Muscle of leg (tissue), 11 donors: ENCODE data around the gene ATG4B. TPM values are rescaled to one million over a fixed set of nuclear protein-coding genes. Genes with fewer than 3 reads are reported as not detected.

Experiments used
- DNase-seq: peaks from one replicate; pipeline ENCODE4 v3.0.0; 2013
- H3K27ac ChIP-seq: one replicate; pipeline ENCODE4 v1.5.1; 2013; ENCODE audit warnings: mild to moderate bottlenecking, low read length, control low read depth
- H3K27me3 ChIP-seq: one replicate; pipeline ENCODE4 v1.6.1; 2013; ENCODE audit warnings: low read length; ENCODE audit not compliant: control insufficient read depth, insufficient read depth
- H3K36me3 ChIP-seq: one replicate; pipeline ENCODE4 v1.6.1; 2013; ENCODE audit warnings: low read length; ENCODE audit not compliant: control insufficient read depth, insufficient read depth
- H3K4me1 ChIP-seq: one replicate; pipeline ENCODE4 v1.6.1; 2013; ENCODE audit warnings: low read length; ENCODE audit not compliant: control insufficient read depth, insufficient read depth
- H3K4me3 ChIP-seq: one replicate; pipeline ENCODE4 v1.5.1; 2013; ENCODE audit warnings: low read length, control low read depth
- H3K9me3 ChIP-seq: replicated peaks from 2 replicates; pipeline ENCODE4 v1.6.1; 2013; ENCODE audit warnings: low read depth, low read length; ENCODE audit not compliant: control insufficient read depth
- WGBS: methylation state at CpG from one replicate; pipeline ENCODE4 v1.1.5; 2013; ENCODE audit warnings: missing lambda C conversion rate; ENCODE audit not compliant: insufficient coverage; 5-methylcytosine and 5-hydroxymethylcytosine counted together
- polyA plus RNA-seq, 8 donors: library from polyadenylated mRNA; unstranded; fragments of 120-200 nt; gene quantifications; one replicate each; pipeline versions ENCODE4 v1.2.1 to v1.2.3, GENCODE V29; 2013; ENCODE audit warnings: inconsistent platforms in 1 of 8, low replicate concordance in 1 of 8; ENCODE audit not compliant: insufficient read length in 8 of 8, insufficient read depth in 1 of 8
- total RNA-seq: library from RNA; stranded (reverse); fragments of 120-200 nt; gene quantifications from one replicate; pipeline ENCODE4 v1.2.4, GENCODE V29; 2013

ATG4B gene
- total and polyA plus RNA-seq, 9 donors: 36.5 to 74.3 (median 55.3) TPM

GRCh38 chr2:241665731-241666440, 28.4 kb downstream of the ATG4B start:
- H3K27me3 ChIP-seq: no peaks in the 10 kb centered on the region
- H3K4me1 ChIP-seq: no peaks in the 10 kb centered on the region
- 78% methylated on average over 13 of the region's 23 CpGs for WGBS
- no peak overlapping the region for H3K4me3 ChIP-seq
- H3K27ac ChIP-seq: no peak overlapping the region
- peaks cover 59% of the 10 kb centered on the region for H3K36me3 ChIP-seq
- no peak for DNase-seq
- no peaks in the 10 kb centered on the region for H3K9me3 ChIP-seq

- no peaks in the 10 kb centered on the region for H3K9me3 ChIP-seq
- no peak for DNase-seq
- H3K27ac ChIP-seq: no peak overlapping the region
- peaks cover 59% of the 10 kb centered on the region for H3K36me3 ChIP-seq
- 34% methylated on average over 30 of the region's 42 CpGs for WGBS
- H3K4me1 ChIP-seq: no peaks in the 10 kb centered on the region
- H3K27me3 ChIP-seq: no peaks in the 10 kb centered on the region
- no peak overlapping the region for H3K4me3 ChIP-seq
Observed at GRCh38 chr2:241666627-241667400, 29.3 kb downstream of the ATG4B start.

DNA sequence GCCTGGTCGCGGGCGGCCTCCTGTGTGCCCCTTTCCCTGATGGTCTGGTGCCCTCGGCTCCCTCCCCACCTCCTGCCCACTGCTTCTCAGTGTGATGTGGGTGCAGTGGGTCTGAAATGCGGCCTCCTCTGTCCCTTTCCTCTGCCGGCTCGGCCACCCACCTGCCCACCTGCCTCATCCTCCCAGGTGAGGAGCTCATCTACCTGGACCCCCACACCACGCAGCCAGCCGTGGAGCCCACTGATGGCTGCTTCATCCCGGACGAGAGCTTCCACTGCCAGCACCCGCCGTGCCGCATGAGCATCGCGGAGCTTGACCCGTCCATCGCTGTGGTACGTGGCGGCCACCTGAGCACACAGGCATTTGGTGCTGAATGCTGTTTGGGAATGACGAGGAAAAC, 30.9 kb downstream of the ATG4B start:
- no peak overlapping the region for H3K4me3 ChIP-seq
- no peak for DNase-seq
- H3K27me3 ChIP-seq: no peaks in the 10 kb centered on the region
- H3K36me3 ChIP-seq: peaks cover 60% of the 10 kb centered on the region
- H3K4me1 ChIP-seq: no peaks in the 10 kb centered on the region
- H3K27ac ChIP-seq: no peak overlapping the region
- no peaks in the 10 kb centered on the region for H3K9me3 ChIP-seq
- WGBS: 95% methylated on average over 17 of the region's 21 CpGs

- H3K27ac ChIP-seq: no peak overlapping the region
- H3K27me3 ChIP-seq: no peaks in the 10 kb centered on the region
- H3K36me3 ChIP-seq: peaks cover 60% of the 10 kb centered on the region
- H3K4me1 ChIP-seq: no peaks in the 10 kb centered on the region
- no peak overlapping the region for H3K4me3 ChIP-seq
- H3K9me3 ChIP-seq: no peaks in the 10 kb centered on the region
- DNase-seq: no peak
- WGBS: 100% methylated on average over 1 of the region's 12 CpGs
Observed at GRCh38 chr2:241668839-241669238, 31.3 kb downstream of the ATG4B start.

DNA sequence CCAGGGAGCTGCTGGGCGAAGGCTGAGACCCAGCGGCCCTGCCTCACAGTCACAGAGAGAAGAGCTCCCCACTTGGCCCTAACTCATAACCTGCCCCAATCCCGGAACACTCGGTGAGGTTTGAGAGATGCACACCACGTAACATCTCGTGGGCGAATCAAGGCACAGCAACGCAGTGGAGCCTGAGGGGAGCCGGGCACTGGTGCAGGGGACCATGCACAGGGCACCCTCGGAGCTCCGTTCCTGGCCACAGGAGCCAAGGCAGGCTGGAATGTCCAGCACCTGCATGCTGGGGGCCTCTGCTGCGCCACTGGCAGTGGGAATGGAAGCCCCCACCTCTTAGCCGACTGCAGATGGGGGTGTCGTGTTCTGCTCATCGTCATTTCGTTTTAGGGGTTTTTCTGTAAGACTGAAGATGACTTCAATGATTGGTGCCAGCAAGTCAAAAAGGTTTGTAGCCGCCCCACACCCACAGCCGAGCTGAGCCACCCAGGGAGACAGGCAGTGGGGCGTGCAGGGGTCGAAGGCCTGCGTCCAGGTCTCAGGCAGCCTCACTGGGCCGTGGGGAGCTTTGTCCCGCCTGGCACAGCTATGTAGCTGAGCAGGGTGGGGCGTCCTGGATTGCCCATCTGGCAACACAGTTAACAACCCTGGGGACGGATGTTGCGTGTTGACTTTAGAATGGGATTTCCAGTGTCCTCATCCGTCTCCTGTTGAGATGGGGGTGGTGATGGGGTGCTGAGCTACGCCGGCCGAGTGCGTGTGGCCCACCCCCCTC, 33.0 kb downstream of the ATG4B start:
- H3K9me3 ChIP-seq: no peaks in the 10 kb centered on the region
- H3K27me3 ChIP-seq: no peaks in the 10 kb centered on the region
- no peak overlapping the region for H3K27ac ChIP-seq
- no peaks in the 10 kb centered on the region for H3K4me1 ChIP-seq
- DNase-seq: no peak
- H3K36me3 ChIP-seq: peaks cover 73% of the 10 kb centered on the region
- WGBS: 88% methylated on average over 25 of the region's 31 CpGs
- no peak overlapping the region for H3K4me3 ChIP-seq

DNA sequence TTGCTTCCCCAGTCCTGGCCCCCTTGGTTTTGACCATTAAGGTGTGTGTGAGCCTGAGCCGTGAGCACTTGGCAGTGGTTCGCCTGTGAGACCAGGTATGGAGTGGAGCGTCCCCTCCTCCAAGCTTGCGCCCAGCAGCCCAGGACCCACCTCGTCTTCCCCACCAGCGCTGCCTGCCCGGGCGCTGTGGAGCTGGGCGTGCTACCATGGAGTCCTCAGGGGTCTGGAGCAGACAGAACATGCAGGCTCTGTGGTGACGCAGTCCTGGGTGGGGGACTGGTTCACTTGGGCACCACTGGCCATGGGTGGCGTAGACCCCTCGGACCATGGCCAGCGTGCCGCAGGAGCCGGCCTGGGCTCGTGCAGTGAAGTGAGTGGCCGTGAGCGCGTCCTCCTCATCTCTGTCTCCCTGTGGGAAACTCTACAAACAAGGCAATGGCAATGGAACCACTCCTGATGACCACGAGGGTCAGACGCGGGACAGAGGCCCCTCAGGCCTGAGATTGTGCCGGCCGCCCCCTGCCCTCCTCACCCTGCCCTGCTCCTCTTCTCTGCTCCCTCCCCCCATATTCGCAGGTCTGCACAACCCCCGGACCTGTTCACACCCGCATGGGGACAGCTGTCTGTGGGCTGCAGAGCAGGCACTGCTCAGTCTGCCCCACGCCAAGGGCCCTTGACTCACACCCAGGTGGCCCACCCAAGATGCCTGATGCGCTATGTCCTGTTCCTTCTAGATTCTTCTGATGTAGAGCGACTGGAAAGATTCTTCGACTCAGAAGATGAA, 34.2 kb downstream of the ATG4B start:
- Histone ChIP-seq H3K27me3 (no peaks in the 10 kb centered on the region), H3K4me1 (no peaks in the 10 kb centered on the region), H3K36me3 (peaks cover 81% of the 10 kb centered on the region), H3K4me3 (no peak overlapping the region), H3K27ac (no peak overlapping the region), H3K9me3 (no peaks in the 10 kb centered on the region)
- no peak for DNase-seq
- 91% methylated on average over 29 of the region's 31 CpGs for WGBS

DNA sequence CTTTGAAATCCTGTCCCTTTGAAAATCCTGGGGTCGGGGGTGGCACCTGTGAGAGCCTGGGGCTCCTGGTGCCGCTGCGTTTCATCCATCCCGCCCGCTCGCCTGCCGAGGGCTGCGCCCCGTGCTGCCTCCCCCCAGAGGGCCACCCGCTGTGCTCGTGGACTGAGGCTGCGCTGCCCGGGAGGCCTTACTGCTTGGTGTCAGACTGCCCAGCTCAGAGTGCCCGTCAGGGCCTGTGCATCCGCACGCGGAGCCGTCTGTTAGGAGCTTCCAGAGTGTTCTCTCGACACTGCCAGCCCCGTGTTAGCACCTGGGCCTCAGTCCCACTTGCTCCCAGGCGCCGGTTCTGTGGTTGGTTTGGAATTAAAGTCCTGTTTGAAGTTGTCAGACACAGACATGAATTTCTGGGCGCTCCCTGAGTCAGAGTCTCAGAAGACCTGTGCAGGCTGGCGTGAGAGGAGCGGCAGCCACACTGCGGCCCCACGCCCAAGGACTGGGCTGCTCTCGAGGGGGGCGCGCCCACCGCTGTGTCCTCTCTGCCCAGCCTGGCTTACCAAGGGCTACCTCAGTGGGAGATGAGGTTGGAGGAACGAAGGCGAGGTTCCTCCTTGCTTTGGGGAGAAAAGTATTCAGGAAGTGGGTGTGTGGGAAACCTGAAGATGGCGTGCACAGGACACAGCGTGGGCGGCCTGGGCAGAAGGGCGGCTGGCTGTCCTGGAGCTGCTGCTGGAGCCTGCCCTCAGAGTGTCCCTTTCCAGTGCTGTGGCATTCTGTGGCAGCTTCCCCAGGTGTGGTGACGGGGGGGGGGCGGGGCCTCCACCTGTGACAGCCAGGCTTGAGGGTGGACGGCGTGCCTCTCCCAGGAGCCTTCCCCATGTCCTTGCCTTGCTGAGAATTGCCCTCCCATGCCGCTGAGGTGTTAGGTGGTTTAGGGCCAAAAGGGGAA, 35.0 kb downstream of the ATG4B start:
- Histone ChIP-seq H3K4me1 (no peaks in the 10 kb centered on the region), H3K27me3 (no peaks in the 10 kb centered on the region), H3K4me3 (no peak overlapping the region), H3K9me3 (no peaks in the 10 kb centered on the region), H3K36me3 (peaks cover 83% of the 10 kb centered on the region), H3K27ac (no peak overlapping the region)
- no peak for DNase-seq
- WGBS: 91% methylated on average over 36 of the region's 42 CpGs

- no peaks in the 10 kb centered on the region for H3K9me3 ChIP-seq
- no peaks in the 10 kb centered on the region for H3K27me3 ChIP-seq
- no peak overlapping the region for H3K4me3 ChIP-seq
- DNase-seq: no peak
- peaks cover 82% of the 10 kb centered on the region for H3K36me3 ChIP-seq
- WGBS: 92% methylated on average over 10 of the region's 18 CpGs
- H3K27ac ChIP-seq: no peak overlapping the region
- no peaks in the 10 kb centered on the region for H3K4me1 ChIP-seq
Observed at GRCh38 chr2:241673189-241673663, 35.7 kb downstream of the ATG4B start.
